CD4-positive, alpha-beta T cell (primary cell): ENCODE data around the gene FITM2. TPM values are rescaled to one million over a fixed set of nuclear protein-coding genes. Genes with fewer than 3 reads are reported as not detected.

ENCODE experiments used
- ATAC-seq: fragments of 200-7000 bp; cut with Tn5 transposase; one replicate; pipeline ENCODE4 v1.10.0; 2022; ENCODE audit warnings: mild to moderate bottlenecking; ENCODE audit not compliant: poor library complexity
- CTCF ChIA-PET: fragments of 350-600 bp; sonication (Branson Sonifier 250); formaldehyde crosslinking; loops from one replicate; lab custom pipeline; 2021; ENCODE audit warnings: antibody characterized with exemption, inconsistent platforms; lab: Charles Lee
- POLR2A ChIA-PET: fragments of 350-600 bp; sonication (Branson Sonifier 250); formaldehyde crosslinking; loops from one replicate; lab custom pipeline; 2021; ENCODE audit warnings: antibody characterized with exemption, inconsistent platforms; lab: Charles Lee
- DNase-seq, 14 experiments: peaks; one replicate each; pipeline ENCODE4 v3.0.0-alpha.2; 2013 to 2020; ENCODE audit warnings: mixed read lengths in 2 of 14
- H3K27ac ChIP-seq, 2 donors: one replicate each; pipeline versions ENCODE4 v1.5.1 to v1.7.0; 2013; ENCODE audit warnings: low read length in 2 of 2, low read depth in 1 of 2, mild to moderate bottlenecking in 1 of 2
- H3K27me3 ChIP-seq, 2 experiments: 1 replicate in 1 of 2; 2 replicates in 1 of 2; pipeline versions ENCODE4 v1.6.1 to v1.7.0; 2013; ENCODE audit warnings: low read length in 2 of 2, control low read depth in 1 of 2, mild to moderate bottlenecking in 1 of 2, moderate library complexity in 1 of 2; ENCODE audit not compliant: insufficient read depth in 2 of 2, control insufficient read depth in 1 of 2
- H3K36me3 ChIP-seq: one replicate; pipeline ENCODE4 v1.6.1; 2013; ENCODE audit warnings: low read length, control low read depth; ENCODE audit not compliant: insufficient read depth
- H3K4me1 ChIP-seq: one replicate; pipeline ENCODE4 v1.6.1; 2013; ENCODE audit warnings: low read length, control low read depth; ENCODE audit not compliant: insufficient read depth
- H3K4me3 ChIP-seq: one replicate; pipeline ENCODE4 v1.5.1; 2013; ENCODE audit warnings: mild to moderate bottlenecking, low read length, moderate library complexity
- H3K9me3 ChIP-seq, 2 experiments: 1 replicate in 1 of 2; 2 replicates in 1 of 2; pipeline versions ENCODE4 v1.6.1 to v1.7.0; 2013; ENCODE audit warnings: low read length in 2 of 2, mild to moderate bottlenecking in 2 of 2, control low read depth in 1 of 2, moderate library complexity in 1 of 2; ENCODE audit not compliant: control insufficient read depth in 1 of 2, insufficient read depth in 1 of 2
- H3K27ac Mint-ChIP-seq: one replicate; pipeline ENCODE4 v1.8.0; 2020; ENCODE audit warnings: mixed read lengths
- H3K27me3 Mint-ChIP-seq: one replicate; pipeline ENCODE4 v1.8.0; 2021; ENCODE audit warnings: mixed read lengths
- H3K36me3 Mint-ChIP-seq: one replicate; pipeline ENCODE4 v1.8.0; 2021; ENCODE audit warnings: low read depth, mixed read lengths
- H3K4me1 Mint-ChIP-seq: one replicate; pipeline ENCODE4 v1.8.0; 2021; ENCODE audit warnings: low read depth, mixed read lengths
- H3K4me3 Mint-ChIP-seq: one replicate; pipeline ENCODE4 v1.8.0; 2020; ENCODE audit warnings: mild to moderate bottlenecking, mixed read lengths
- H3K9me3 Mint-ChIP-seq: one replicate; pipeline ENCODE4 v1.8.0; 2020; ENCODE audit warnings: mixed read lengths
- CTCF ChIP-seq: fragments of 200-600 bp; IDR thresholded peaks from one replicate; pipeline ENCODE4 v1.8.0; 2022; ENCODE audit warnings: antibody characterized with exemption, mild to moderate bottlenecking
- intact Hi-C, 2 experiments: fragments of 100-400 bp; cut with DNase I in 1 of 2; cut with micrococcal nuclease in 1 of 2; formaldehyde crosslinking; loops; one replicate each; pipeline versions ENCODE4 v1.15.1 to v1.9.0; 2023 to 2025; cut with DNase I, micrococcal nuclease
- total RNA-seq, 174 experiments: library from RNA in 2 of 174; stranded (reverse) in 2 of 174; gene quantifications; one replicate each; pipeline ENCODE4 v1.2.3 and lab custom pipeline; 2021 to 2026

The FITM2 gene
- total RNA-seq, 2 experiments from 2014 or later: 3.2 to 3.4 TPM

GRCh38 chr20:44344723-44345122 lies 33.7 kb upstream of the FITM2 start:
- no peaks in the 10 kb centered on the region for H3K36me3 ChIP-seq
- H3K27ac ChIP-seq: no peak overlapping the region
- DNase-seq (no peak), ATAC-seq (no peak)
- CTCF ChIA-PET: no interaction called here
- no peaks in the 10 kb centered on the region for H3K4me1 Mint-ChIP-seq
- no peaks in the 10 kb centered on the region for H3K27me3 ChIP-seq
- H3K9me3 Mint-ChIP-seq: no peaks in the 10 kb centered on the region
- no peak overlapping the region for H3K27ac Mint-ChIP-seq
- no peaks in the 10 kb centered on the region for H3K36me3 Mint-ChIP-seq
- no peak for TF ChIP-seq CTCF
- no peak overlapping the region for H3K4me3 Mint-ChIP-seq
- no peaks in the 10 kb centered on the region for H3K9me3 ChIP-seq
- H3K4me3 ChIP-seq: no peak overlapping the region
- no peaks in the 10 kb centered on the region for H3K4me1 ChIP-seq
- intact Hi-C loops: no loop called here
- POLR2A ChIA-PET: no interaction called here
- H3K27me3 Mint-ChIP-seq: peaks cover 6% of the 10 kb centered on the region

GRCh38 chr20:44343162-44343675 lies 32.2 kb upstream of the FITM2 start:
- POLR2A ChIA-PET: no interaction called here
- Mint-ChIP-seq H3K27me3 (no peaks in the 10 kb centered on the region), H3K4me3 (no peak overlapping the region), H3K27ac (no peak overlapping the region), H3K36me3 (no peaks in the 10 kb centered on the region), H3K4me1 (no peaks in the 10 kb centered on the region), H3K9me3 (no peaks in the 10 kb centered on the region)
- no peak for ATAC-seq
- DNase-seq: no peak
- Histone ChIP-seq H3K4me1 (no peaks in the 10 kb centered on the region), H3K27me3 (no peaks in the 10 kb centered on the region), H3K27ac (no peak overlapping the region), H3K36me3 (no peaks in the 10 kb centered on the region), H3K9me3 (no peaks in the 10 kb centered on the region), H3K4me3 (no peak overlapping the region)
- intact Hi-C loops: no loop called here
- CTCF ChIA-PET: no interaction called here
- TF ChIP-seq CTCF: no peak

- Mint-ChIP-seq H3K27ac (no peak overlapping the region), H3K27me3 (peaks cover 4% of the 10 kb centered on the region), H3K36me3 (no peaks in the 10 kb centered on the region), H3K9me3 (no peaks in the 10 kb centered on the region), H3K4me1 (no peaks in the 10 kb centered on the region), H3K4me3 (no peak overlapping the region)
- Histone ChIP-seq H3K36me3 (no peaks in the 10 kb centered on the region), H3K4me1 (no peaks in the 10 kb centered on the region), H3K27me3 (no peaks in the 10 kb centered on the region), H3K4me3 (no peak overlapping the region), H3K27ac (no peak overlapping the region), H3K9me3 (no peaks in the 10 kb centered on the region)
- ChIA-PET POLR2A (no interaction called here), CTCF (no interaction called here)
- no peak for TF ChIP-seq CTCF
- DNase-seq (no peak), ATAC-seq (no peak)
- intact Hi-C loops: no loop called here
These were observed 31.2 kb upstream of the FITM2 start for GRCh38 chr20:44342248-44342647.
